ENCODE data around the gene RPL4. TPM values are rescaled to one million over a fixed set of nuclear protein-coding genes. Genes with fewer than 3 reads are reported as not detected.

The RPL4 gene
- total RNA-seq (2022) (5,336 and 5,631 TPM in 2 replicates), Bru-seq, nascent RNA (percentile 97 among the genes with signal in this experiment), BruChase-seq, experiment 1, labeled RNA remaining after a 6-hour chase (percentile 99 among the genes with signal in this experiment), BruChase-seq, experiment 2, labeled RNA remaining after a 2-hour chase (percentile 97 among the genes with signal in this experiment)
- long read RNA-seq, transcript RPL4-201 (10 exons, 2,769 nt) = major isoform, 2,848 of 3,087 reads
- long read RNA-seq, partial matches to known transcripts = 174 of 3,087 reads
- long read RNA-seq, other reads (novel, unspliced or antisense) = 65 of 3,087 reads

GRCh38 chr15:66504563-66505429, at the start of gene RPL4, which contains the start of gene ZWILCH:
Gene RPL4, minus strand, starts transcription at chr15:66504855. Its CDS starts 65 bp downstream, at chr15:66504790.
Gene ZWILCH, plus strand, starts transcription at chr15:66505326. Its CDS starts 13 bp downstream, at chr15:66505339.
- H3K4me3 Mint-ChIP-seq (ENCODE audit: unreplicated experiment) = peak within 1 kb of the TSS; percentile 83
- no peaks in the 10 kb centered on the region for H3K27me3 Mint-ChIP-seq (ENCODE audit: insufficient read depth, unreplicated experiment)
- BruUV-seq (replicated peaks) = no TSS peak
- ChIA-PET CTCF (no interaction called here), POLR2A (interaction anchor here (0.6 to 3.7 kb wide), 61 partner anchors 8 to 1226 kb away, joined by 3 to 90 read pairs (median 4); partner anchors contain the start of genes DIS3L, LCTL, MAP2K1 and MAP2K5)
- DNase-seq (ENCODE audit: unreplicated experiment) = peak; percentile 83
- peaks cover 10% of the 10 kb centered on the region for H3K4me1 Mint-ChIP-seq (ENCODE audit: insufficient read depth, unreplicated experiment)
- no peaks in the 10 kb centered on the region for H3K9me3 Mint-ChIP-seq (ENCODE audit: unreplicated experiment)
- intact Hi-C loops (cut with micrococcal nuclease) = loop anchor here (2.0 kb wide), 1 partner anchor 62 kb away; no protein-coding TSS in a partner anchor
- peaks cover 51% of the 10 kb centered on the region for H3K36me3 Mint-ChIP-seq (ENCODE audit: insufficient read depth, unreplicated experiment)
- peak within 1 kb of the TSS; percentile 94 for H3K27ac Mint-ChIP-seq (ENCODE audit: low read depth, unreplicated experiment)
- TF ChIP-seq CTCF (IDR thresholded peaks at IDR 0.05; ENCODE audit: unreplicated experiment) = no peak

- Mint-ChIP-seq H3K4me1 (ENCODE audit: insufficient read depth, unreplicated experiment) (no peaks in the 10 kb centered on the region), H3K27ac (ENCODE audit: low read depth, unreplicated experiment) (no peak overlapping the region), H3K4me3 (ENCODE audit: unreplicated experiment) (no peak overlapping the region), H3K36me3 (ENCODE audit: insufficient read depth, unreplicated experiment) (peaks cover 14% of the 10 kb centered on the region), H3K27me3 (ENCODE audit: insufficient read depth, unreplicated experiment) (no peaks in the 10 kb centered on the region), H3K9me3 (ENCODE audit: unreplicated experiment) (no peaks in the 10 kb centered on the region)
- DNase-seq (ENCODE audit: unreplicated experiment) = no peak
- TF ChIP-seq CTCF (IDR thresholded peaks at IDR 0.05; ENCODE audit: unreplicated experiment) = no peak
- no TSS peak for BruUV-seq (replicated peaks)
- intact Hi-C loops (cut with micrococcal nuclease) = no loop called here
- ChIA-PET POLR2A (no interaction called here), CTCF (no interaction called here)
Observed at GRCh38 chr15:66545255-66545654, 40.6 kb upstream of the RPL4 start.

- ChIA-PET POLR2A (no interaction called here), CTCF (interaction anchor here (0.6 to 1.4 kb wide), 3 partner anchors 13 to 249 kb away, joined by 3 read pairs; no protein-coding TSS in a partner anchor)
- Mint-ChIP-seq H3K27ac (ENCODE audit: low read depth, unreplicated experiment) (no peak overlapping the region), H3K36me3 (ENCODE audit: insufficient read depth, unreplicated experiment) (peaks cover 19% of the 10 kb centered on the region), H3K9me3 (ENCODE audit: unreplicated experiment) (no peaks in the 10 kb centered on the region), H3K4me1 (ENCODE audit: insufficient read depth, unreplicated experiment) (no peaks in the 10 kb centered on the region), H3K27me3 (ENCODE audit: insufficient read depth, unreplicated experiment) (no peaks in the 10 kb centered on the region), H3K4me3 (ENCODE audit: unreplicated experiment) (no peak overlapping the region)
- intact Hi-C loops (cut with micrococcal nuclease) = no loop called here
- DNase-seq (ENCODE audit: unreplicated experiment) = no peak
- no peak for TF ChIP-seq CTCF (IDR thresholded peaks at IDR 0.05; ENCODE audit: unreplicated experiment)
- BruUV-seq (replicated peaks) = no TSS peak
Observed at GRCh38 chr15:66542896-66543295, 38.2 kb upstream of the RPL4 start.

GRCh38 chr15:66535056-66535455, 30.4 kb upstream of the RPL4 start:
- no peaks in the 10 kb centered on the region for H3K4me1 Mint-ChIP-seq (ENCODE audit: insufficient read depth, unreplicated experiment)
- intact Hi-C loops (cut with micrococcal nuclease) = no loop called here
- H3K4me3 Mint-ChIP-seq (ENCODE audit: unreplicated experiment) = no peak overlapping the region
- no peak for DNase-seq (ENCODE audit: unreplicated experiment)
- ChIA-PET CTCF (interaction anchor here (0.6 kb wide), 1 partner anchor 317 kb away, joined by 3 read pairs; no protein-coding TSS in a partner anchor), POLR2A (interaction anchor here (0.9 to 1.1 kb wide), 2 partner anchors 14 to 31 kb away, joined by 3 to 5 read pairs; no protein-coding TSS in a partner anchor)
- peaks cover 39% of the 10 kb centered on the region for H3K36me3 Mint-ChIP-seq (ENCODE audit: insufficient read depth, unreplicated experiment)
- H3K9me3 Mint-ChIP-seq (ENCODE audit: unreplicated experiment) = no peaks in the 10 kb centered on the region
- H3K27me3 Mint-ChIP-seq (ENCODE audit: insufficient read depth, unreplicated experiment) = no peaks in the 10 kb centered on the region
- BruUV-seq (replicated peaks) = no TSS peak
- H3K27ac Mint-ChIP-seq (ENCODE audit: low read depth, unreplicated experiment) = no peak overlapping the region
- TF ChIP-seq CTCF (IDR thresholded peaks at IDR 0.05; ENCODE audit: unreplicated experiment) = no peak
